HUDEP-2 (cell line): Measurements from ENCODE around the gene OR2D3.
"Not testable (repeated sequence)": the region's sequence is repeated elsewhere in the genome, so short reads cannot be mapped to it uniquely, and the experiment has no call there.

ENCODE experiments used
- DNase-seq, 76 experiments: peaks; one replicate each; lab custom pipeline; 2025; ENCODE audit not compliant: unreplicated experiment in 76 of 76; lab: John Stamatoyannopoulos, UW

Gene OR2D3

DNA sequence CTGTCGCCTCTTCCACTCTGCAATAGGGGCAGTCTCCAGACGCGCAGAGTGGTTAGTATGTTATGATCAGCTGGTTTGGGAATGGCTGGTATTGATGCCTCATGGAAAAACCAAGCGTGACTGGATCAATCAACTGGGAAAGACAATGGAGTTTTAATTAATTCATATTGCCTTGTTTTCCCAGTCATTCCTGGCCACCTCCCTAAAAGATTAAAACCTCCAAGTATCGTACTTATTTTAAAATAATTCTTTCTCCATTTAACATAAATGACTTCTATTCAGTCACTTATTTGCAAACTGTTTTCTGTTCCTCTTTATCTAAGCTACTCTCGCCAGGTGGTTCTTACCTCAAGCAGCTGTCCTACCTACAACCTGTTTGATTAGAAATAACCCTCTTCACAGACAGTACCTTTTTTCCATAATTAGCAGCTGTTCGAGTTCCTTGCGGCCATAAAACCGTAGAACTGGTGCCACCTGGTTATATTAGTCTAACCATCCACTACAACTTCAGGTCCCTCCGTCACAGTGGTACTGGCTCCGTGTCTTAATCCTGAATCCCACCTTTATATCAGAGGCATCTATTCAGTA is 6.3 kb downstream of the OR2D3 start:
- no peak for DNase-seq

DNA sequence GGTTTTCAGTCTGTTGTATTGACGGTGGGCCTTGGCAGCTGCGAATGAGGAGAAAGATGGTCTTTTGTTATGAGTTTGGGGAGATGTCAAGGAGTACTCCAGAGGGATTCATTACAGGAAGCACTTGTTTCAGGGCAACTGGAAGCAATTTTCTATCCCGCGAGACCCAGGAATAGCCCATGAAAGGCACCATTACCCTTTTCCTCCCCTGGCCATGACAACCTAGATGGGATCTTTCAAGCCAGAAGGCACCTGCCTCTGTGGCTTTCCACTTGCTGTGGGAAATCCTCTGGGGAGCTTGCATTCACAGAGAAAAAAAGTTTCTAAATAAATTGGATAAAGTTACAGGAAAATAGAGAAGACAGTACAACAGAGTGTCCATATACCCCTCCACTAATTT is 8.1 kb downstream of the OR2D3 start:
- no peak for DNase-seq

DNA sequence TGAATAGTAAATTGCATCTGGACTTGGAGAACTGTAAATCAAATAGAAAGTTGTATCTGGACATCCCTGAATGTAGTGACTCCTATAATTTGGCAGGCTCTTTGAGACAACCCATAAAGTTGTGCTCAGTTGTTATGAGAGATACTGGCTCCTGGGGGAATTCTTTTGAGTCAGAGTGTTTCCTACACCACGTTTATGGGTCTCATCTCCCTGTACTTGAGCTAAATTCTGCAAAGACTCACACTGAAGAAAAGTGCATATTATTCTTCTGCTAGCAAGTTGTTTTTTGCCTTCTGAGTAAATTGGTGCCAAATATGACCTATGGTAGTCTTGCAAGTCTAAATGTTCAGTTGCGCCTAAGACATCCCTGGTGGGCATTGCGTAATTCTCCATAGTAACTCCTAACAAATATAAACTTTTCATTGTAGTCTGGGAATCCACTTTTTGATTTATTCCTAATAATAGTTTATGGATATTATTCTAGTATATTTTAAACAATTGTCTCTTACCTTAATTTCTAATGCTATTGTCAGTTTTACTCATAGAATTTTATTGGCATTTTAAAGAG is 10.4 kb downstream of the OR2D3 start:
- DNase-seq: no peak

DNA sequence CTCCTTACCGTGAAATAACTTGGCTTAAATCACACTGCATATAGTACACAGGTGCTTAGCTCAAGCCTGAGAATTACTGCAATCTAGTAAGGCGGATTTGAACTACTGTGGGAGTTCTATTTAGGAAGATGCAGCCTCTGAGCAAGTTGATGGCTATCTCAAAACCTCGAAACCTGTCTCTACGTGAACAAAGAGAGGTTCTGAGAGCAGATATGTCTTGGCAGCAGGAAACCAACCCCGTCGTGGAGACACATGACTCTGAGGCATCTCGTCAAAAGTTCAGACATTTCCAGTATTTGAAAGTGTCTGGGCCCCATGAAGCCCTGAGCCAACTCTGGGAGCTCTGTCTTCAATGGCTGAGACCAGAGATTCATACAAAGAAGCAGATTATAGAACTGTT is 11.3 kb downstream of the OR2D3 start:
- DNase-seq: no peak

DNA sequence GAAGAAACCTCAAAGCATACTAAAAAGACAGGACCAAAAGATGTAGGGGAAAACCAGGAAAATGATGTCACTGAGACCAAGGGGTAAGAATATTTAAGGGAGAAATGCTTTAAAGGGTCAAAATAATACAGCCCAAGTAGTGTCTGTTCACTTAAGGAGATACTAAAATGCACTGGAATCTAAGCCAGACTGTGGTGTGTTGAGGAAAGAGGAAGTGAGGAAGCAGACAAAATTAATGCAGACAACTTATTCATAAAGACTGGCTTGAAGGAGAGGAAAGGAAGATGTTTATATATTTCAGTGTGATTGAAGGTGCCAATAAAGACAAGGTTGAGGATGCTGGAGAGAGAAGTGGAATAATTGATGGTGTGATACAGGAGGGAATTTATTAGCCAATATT is 21.2 kb downstream of the OR2D3 start:
- DNase-seq: no peak

DNA sequence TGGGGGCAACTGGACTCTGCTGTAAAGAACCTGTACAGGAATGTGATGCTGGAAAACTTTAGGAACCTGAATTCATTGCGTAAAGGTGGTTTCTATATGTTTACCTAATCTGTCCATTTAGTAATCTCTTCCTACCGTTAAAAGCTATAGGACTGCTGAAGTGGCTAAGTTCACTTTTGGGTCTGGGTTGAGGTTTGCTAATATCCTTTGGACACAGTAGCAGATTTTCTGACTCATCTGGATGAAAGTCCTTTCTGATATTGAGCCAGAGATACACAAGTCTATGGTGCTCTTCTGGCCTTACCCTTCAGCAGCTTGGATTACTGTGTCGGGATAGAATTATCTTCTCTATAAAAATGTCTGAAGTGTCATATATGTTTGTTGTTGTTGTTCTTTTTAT is 22.3 kb downstream of the OR2D3 start:
- no peak for DNase-seq

DNA sequence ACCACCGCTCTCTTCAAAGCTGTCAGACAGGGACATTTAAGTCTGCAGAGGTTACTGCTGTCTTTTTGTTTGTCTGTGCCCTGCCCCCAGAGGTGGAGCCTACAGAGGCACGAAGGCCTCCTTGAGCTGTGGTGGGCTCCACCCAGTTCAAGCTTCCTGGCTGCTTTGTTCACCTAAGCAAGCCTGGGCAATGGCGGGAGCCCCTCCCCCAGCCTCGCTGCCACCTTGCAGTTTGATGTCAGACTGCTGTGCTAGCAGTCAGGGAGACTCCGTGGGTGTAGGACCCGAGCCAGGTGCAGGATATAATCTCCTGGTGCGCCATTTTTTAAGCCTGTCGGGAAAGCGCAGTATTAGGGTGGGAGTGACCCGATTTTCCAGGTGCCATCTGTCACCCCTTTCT is 33.4 kb downstream of the OR2D3 start:
- not testable (repeated sequence) for DNase-seq

DNA sequence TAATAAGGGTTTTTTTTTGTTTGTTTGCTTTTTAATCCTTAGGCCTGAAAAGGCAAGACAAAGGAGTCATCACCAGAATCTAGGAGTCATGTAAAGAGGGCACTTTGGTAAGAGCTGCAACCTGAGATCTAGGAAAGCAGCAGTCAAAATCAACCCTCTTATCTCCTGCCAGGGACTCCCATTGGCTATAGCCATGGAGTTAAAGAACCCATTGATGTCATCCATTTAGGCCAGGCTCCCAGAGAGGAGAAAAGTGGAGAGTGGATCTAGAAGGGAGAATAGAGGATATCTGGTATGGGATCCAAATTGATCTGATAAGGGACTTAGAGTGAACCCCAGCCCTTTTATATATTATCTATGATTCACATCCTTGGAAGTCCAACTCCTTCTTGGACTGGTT is 41.3 kb downstream of the OR2D3 start:
- DNase-seq: no peak

DNA sequence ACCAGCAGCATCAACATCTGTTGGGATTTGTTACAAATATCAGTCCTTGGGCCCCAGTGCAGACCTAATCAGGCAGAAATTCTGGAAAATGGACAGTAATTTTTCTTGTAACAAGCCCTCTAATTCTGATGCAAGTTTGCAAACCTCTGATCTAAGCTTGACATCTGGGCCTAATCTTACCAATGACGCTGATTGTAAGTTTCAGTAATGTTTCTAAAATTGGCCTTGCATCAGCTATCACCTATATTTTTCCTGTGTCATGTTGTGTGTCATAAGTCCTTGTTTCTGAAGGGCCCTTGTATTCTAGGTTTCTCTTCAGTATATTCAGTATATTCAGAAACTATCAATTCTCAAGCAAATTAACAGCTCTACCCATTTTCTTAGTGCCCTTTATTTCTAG is 41.9 kb downstream of the OR2D3 start:
- DNase-seq: no peak

DNA sequence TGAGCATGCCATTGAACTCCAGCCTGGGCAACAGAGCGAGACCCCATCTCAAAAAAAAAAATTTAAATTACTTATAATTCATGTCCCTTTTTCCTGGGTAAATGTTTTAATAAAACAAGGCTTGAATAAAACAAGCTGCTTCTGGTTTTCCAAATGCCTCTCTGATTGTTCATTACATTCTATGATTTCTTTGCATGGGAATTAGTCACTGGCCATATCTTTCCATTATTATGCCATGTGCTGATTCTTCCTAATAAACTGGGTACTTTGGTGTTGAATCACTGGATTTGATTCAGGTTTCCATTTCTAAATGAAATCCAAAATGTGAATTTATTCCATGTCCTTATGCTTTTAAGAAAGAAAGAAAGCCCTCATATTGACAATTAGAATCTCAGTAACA is 48.0 kb downstream of the OR2D3 start:
- no peak for DNase-seq

DNA sequence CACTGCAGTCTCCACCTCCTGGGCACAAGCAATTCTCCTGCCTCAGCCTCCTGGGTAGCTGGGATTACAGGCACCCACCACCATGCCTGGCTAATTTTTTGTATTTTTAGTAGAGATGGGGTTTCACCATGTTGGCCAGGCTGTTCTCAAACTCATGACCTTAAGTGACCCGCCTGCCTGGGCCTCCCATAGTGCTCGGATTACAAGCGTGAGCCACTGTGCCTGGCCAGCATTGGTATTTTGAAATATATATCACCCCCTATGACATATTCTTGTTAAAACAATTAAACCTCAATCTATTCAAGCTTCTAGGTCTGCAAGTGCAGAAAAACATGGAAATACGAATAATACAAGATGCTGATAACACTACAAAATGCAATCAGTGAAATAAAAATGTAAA is 49.1 kb downstream of the OR2D3 start:
- not testable (repeated sequence) for DNase-seq
